Peyer's patch (tissue), 4 donors: ENCODE results near the gene MTARC2.

ENCODE experiments used
- CTCF ChIP-seq, 6 experiments: fragments of 450-650 bp in 4 of 6; fragments of 200-600 bp in 2 of 6; sonication (generic) in 1 of 6; IDR thresholded peaks; one replicate each; pipeline ENCODE4 v1.5.1; 2017 to 2019; ENCODE audit warnings: antibody characterized with exemption in 6 of 6, mild to moderate bottlenecking in 3 of 6, moderate library complexity in 1 of 6
- POLR2A ChIP-seq, 2 donors: fragments of 450-650 bp; IDR thresholded peaks; one replicate each; pipeline ENCODE4 v1.5.1; 2017; ENCODE audit warnings: antibody characterized with exemption in 2 of 2, mild to moderate bottlenecking in 2 of 2, moderate library complexity in 2 of 2

- no peak for TF ChIP-seq CTCF (IDR thresholded peaks at IDR 0.05)
- no peak for TF ChIP-seq POLR2A (IDR thresholded peaks at IDR 0.05)
Observed at GRCh38 chr1:220702733-220703270, 45.3 kb upstream of the MTARC2 start.
